Hypothalamus (tissue), 51 donors: Measurements from ENCODE around the gene ITPA.
A peak's percentile ranks its signal among the peaks of the same experiment; 100 is the strongest.

ENCODE experiments used
- DNase-seq, 51 donors: peaks; one replicate each; lab custom pipeline; 2025; lab: John Stamatoyannopoulos, UW

Gene ITPA

DNA sequence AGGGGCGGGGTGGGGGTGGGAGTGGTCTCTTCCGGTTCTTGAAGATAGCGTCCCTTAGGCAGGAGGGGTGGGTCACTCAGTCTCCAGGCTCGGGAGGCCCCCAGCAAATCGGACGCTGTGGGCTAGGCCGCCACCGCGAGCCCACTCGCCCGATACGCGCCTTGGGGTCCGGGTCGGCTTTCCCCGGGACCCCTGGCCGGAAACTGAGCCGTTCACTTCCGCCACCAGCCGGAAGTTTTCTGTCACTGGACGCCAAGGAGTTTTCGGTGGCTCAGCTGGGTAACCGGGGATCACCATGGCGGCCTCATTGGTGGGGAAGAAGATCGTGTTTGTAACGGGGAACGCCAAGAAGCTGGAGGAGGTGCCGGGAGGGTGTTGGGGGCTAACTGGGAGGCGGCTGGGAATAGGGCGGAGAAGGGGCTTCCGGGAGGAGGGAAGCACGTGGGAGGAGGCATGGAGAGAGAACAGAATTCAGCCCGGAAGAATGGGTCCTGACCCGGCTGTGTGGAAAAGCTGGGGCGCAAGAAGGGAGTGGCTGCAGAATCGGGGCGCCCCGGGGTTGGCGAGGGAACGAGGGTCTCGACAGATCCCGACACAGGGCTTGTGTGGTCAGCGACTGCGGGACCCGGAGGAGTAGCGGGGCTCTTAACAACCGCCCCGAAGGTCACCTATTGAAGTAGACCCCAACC lies at the start of gene ITPA:
Gene ITPA, plus strand, starts transcription at position 242 of the 689 bp plus-strand sequence. Its CDS starts 54 bp downstream, at position 296.
- peak in 41 of 51 donors; percentile 13 to 77 (median 40) for DNase-seq

DNA sequence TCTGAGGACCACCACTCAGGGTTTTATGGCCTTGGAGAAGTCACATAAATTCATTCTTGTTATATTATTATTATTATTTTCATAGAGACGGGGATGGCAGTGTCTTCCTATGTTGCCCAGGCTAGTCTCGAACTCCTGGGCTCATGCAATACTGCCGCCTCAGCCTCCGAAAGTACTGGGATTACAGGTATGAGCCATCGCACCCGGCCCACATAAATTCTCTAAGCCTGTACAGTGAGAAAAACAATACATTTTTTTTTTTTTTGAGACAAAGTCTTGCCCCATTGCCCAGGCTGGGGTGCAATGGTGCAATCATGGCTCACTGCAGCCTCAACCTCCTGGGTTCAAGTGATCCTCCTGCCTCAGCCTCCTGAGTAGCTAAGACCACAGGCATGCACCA lies 48.9 kb upstream of the ITPA start:
- DNase-seq: no peak

DNA sequence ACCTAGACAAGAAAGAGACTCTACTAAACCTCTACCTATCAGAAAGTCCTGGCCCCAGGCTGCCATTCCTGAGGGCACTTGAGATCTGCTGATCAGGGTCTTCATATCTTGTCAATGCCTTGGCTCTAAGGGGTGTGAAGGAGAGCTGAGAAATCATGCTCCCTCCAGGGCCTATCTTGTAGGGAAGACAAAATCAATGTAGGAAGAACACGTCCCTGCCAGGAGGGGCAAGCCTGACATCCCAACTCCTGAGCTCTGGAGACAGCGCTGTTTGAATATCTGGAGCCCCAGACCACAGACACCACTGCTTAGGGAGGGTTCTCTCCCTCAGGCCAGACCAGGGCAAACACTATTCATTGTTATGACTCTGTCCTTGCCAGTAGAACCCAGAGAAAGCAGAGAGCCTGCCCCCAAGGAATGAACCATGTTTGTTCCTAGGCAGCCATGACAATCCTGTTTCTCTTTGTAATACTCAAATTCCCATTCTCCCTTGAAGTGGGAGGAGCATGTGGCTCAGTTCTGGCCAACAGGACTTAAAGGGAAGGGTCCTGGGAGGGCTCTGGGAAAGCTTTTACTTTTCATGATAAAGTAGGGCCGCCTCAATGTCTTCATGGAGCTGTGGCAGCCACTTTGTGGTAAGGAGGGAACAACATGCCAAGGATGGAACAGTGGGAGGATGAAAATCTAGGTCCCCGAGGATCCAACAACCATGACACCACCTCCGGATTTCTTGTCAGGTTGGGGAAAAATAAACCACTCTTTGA lies 47.8 kb upstream of the ITPA start:
- DNase-seq: no peak

DNA sequence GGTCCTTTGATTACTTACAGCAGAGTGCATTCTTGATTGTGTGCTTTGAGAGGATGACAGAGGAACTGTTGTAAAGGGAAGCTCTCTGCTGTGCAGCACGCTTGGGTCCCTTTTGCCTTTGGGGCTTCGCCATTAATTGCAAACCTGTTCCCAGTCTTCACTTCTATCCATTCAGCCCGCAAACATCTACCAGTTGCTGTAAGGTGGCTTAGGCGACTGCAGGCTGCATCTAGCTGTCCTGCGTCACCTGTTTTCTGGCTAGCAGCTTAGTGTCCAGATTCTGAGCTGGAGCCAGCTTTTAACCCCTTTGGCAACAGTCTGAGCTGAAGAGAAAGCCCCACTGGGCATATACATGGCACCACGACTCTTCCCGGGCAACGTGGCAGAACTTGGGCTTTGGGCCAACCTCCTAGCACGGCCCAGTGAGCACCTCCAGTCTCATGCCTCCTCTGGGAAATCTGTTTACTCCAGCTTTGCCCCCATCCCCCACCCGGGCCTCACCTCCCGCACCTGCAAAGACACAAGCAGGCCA lies 47.2 kb upstream of the ITPA start:
- peak in 1 of 51 donors; percentile 17 for DNase-seq

DNA sequence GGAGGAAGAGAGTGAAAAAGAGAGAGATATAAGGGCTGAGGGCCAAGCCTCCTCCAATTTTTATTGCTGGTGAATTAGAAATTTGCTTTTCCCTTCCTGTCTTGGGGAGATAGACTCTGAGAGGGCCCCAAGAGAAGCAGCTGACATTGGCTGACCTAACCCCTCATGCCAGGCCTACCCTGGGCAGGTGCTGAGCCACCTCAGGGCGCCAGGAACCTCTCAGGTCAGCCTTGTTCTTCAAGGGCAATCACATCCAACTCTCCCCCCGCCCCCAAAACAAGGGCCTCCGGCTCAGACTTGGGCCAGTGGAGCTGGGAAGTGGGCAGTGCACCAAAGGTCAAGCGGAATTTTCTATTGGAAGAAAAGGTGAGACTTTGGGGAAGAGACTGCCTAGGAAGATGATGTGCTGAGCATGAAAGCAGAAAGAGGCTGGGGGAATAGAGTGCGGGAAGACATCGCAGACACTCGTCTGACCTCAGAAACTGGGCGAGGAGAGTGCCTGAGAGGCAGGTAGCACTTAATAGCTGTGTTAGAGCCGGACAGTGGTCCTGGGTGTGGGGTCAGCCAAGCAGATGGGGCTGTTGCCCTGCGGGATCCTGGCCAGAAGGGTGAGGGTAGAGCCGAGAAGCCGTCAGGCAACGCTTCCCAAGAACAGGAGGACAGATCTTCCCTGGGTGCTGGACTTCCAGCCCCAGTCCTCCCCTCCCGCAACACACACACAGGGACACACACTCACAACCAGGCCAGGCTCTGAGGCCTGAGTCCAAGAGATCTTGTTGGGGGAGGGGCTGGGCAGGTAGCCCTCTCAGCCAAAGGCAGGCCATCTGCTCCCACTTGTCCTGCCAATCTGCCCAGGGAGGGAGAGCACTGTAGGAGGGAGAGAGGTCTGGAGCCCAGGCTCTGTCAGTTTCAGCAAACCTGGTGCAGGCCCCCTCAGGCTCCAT lies 45.9 kb upstream of the ITPA start:
- DNase-seq: no peak

DNA sequence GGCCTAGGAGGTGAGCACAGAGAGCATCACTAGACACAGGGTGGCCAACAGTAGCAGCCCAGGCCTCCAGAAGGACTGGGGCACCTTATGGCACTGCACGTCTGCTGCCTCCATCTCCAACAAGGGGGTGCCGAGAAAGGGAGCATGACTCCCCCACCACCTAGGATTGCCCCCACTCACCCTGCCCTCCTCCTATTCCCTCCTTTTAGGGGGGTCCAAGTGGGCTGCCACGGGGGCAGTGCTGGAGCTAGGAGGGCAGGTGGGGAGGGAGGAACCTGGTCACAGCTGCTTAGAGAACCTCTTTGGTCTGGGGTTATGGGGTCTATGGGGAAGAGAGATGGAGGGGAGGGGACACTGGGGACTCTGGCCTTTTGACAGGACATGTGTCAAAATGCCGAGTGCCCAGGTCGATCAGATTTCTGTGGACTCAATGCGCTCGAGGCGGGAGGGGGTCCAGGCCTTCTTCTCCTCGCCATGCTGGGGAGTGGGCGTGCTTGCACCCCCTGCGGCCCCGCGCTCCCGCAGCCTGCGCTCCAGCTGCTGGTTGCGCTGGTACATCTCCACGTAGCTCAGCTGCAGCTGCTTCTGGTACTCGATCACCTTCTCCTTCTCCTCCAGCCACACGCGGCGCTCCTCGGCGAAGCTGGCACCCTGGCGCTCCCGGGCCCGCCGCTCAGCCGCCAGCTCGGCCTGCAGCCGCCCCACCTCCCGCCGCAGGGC lies 45.1 kb upstream of the ITPA start:
- no peak for DNase-seq

DNA sequence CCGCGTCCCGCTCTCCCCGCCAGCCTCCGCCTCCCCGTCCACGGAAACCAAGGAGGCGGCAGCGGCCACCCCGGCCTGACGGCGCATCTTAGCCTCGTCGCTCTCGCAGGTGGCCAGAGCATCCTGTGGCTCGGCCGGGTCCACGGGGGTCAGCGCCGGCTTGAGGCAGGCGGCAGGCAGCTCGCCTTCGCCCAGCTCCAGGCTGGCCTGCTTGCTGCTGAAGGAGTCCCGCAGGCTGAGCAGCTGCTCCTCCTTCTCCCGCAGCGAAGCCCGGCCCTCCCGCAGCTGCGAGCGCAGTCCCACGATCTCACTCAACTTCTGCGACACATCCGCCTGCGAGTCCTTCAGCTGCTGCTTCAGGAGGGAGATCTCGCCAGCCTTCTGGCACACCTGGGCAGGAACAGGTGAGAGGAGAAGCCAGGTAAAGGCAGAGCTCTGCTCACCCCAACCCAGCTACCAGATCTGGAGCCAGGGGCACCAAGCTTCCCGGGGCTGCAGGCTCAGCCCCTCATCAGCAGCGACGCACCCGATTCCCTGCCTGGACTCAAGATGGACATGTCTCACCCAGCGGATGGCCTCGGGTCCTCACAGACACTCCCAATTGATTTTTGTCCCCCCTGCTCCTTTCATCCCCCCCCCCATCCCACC lies 44.4 kb upstream of the ITPA start:
- no peak for DNase-seq

DNA sequence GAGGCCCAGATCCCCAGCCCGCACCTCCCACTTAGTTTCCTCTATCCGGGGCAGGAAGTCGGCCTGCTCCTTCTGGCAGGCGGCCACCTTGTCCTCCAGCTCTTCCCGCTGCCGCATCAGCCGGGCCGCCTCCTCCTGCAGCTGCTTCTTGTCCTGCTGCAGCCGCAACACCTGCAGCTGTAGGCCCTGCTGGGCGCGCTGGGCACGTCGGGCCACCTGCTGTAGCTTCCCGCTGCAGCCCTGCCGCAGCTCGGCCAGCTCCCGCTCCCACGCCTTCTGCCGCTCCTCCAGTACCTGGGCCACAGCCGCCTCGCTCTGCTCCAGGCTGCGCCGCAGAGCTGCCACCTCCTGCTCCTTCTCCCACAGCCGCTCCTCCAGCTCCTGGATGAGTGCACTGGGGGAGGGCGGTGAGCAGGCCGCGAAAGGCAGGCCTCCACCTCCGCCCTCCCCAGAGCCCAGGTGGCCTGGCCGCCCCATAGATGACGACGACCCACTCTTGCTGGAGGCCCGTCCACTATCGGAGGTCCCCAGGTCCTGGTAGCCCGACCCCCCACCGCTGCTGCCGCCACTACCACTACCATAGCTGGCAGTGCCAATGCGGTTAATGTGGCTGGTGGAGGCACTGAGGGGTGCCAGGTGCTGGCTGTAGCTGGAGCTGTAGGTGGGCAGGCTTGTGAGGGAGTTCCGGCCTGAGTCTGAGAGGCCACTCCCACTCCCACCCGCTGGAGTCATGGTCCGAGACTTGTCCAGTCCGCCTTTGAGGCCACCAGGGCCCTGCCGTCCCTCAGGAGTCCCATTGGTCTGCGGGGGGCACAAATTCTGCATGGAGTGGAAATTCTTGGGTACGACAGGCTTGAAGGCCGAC lies 43.6 kb upstream of the ITPA start:
- peak in 7 of 51 donors; percentile 13 to 40 (median 24) for DNase-seq

DNA sequence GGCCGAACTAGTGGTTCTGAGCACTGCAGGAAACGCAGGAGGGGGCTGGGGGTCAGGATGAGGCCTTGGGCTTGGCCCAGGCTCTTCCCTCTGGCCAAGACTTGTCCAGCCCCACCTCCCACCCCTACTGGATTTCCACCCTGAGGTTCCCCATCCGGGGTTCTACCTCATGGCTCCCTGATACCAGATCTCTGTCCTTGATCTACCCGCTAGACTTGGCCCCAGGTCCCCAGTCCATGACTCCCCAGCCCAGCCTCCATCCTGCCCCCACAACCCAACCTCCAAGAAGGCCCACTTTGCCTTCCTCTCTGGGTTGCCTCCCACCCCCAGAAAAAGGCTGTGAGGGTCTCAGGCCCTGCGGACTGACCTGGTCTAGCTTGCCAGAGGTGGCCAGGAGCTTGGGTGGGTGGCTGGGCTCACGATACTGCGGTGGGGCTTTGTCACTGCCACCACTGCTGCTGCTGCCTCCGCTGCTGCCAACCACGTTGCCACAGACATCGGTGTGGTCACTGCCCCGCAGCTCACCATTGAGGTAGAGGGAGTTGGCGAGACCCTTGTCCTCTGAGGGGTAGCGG lies 42.9 kb upstream of the ITPA start:
- DNase-seq: no peak

DNA sequence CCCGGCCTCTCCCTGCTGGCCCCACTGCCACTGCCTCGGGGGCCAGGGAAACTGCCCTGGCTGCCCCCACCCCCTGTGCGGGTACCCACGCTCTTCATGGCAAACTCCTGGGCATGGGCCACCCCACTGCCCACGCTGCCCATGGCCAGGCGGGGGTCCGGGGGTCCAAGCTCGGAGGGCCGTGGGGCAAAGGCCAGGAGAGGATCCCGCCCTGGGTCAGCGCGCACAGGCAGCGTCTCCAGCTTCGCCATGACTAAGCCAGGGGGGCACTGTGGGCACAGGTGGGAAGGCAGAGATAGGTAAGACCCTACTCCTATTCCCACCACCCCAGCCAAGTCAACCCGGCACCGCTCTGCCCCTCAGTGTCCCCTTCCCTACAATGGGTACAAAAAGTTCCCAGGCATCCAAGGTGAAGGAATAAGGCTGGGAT lies 42.4 kb upstream of the ITPA start:
- no peak for DNase-seq

DNA sequence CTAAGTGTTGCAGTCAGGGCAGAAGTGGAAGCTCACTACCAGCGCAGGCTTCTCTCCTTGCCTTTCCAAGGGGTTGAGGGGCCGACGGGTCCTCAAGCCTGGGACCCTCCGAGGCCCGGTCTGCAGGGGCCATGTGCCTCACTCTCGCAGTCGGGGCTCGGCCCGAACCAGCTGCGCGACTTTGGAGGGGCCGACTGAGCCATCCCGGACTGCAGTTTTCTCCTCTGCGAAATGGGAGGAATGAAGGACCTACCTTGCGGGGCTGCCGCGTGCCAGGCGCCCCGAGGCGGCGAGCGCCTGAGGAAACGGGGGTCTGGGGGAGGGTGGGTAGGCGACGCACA lies 41.6 kb upstream of the ITPA start:
- no peak for DNase-seq

DNA sequence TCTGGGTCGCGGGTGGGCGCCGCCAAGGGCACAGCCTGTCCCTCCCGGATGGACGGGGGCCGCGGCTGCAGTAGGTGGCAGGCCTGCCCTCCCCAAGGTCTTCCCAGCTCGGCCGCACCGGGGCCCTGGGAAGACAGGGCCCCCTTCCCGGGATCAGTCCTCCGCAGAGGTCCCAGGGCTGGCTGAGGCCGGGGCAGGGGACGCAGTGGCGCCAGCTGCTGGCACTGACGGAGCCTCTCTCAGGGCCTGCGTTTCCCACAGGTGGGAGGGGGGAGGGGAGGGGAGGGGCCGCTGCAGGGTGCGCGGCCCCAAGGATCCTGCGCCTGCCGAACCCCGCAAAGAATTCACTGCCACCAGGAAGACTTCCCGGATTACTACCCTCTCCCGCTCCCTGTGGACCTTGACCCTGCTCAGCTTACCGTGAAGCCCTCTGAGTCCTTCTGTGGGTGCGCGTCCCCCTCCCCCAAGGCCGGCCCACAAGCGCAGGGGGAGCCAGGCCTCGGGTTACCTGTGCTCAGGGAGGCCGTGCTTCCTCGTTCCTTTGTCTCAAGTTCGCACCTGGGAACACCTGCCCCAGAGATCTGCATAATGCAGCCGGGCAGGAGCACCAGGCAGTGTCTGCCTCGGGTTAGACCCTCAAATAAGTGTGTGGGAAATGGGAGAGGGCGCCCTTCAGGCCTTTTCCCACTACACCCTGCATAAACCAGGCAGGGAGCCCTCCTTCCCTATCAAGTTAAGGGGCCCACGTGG lies 41.0 kb upstream of the ITPA start:
- no peak for DNase-seq

DNA sequence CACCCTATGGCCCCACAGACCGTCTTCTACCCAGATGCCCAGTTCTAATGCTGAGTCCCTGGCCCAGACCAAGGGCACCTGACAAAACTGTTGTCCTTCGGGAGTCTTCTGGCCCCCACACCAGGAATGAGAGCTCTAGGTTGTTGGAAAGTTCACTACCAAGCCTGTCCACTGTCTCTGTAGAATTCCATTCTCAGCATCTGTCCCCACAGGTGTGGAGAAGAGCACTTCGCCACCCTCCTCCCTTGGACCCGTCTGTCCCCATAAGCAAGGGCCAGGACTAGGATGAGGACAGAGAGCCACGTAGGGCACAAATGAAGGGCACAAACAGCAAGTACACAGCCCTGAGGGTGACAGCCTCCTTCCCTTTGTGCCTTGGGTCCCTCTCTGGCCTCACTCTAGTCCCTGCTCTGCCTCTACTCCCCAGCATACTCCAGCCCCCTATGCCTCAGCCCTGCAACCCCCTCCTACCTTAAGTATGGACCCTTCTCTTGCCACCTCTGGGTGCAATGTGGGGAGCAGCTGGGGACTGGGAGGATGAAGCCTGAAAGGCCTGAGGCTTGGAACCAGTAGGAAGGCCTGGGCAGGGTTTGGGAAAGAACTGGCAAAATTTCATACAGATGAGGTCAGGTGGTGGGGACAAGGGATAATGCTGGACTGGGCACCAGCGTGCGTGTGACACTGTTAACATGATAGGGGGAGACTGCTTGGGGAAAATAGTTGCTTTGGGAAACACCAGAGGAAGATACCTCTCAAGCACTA lies 40.3 kb upstream of the ITPA start:
- no peak for DNase-seq

DNA sequence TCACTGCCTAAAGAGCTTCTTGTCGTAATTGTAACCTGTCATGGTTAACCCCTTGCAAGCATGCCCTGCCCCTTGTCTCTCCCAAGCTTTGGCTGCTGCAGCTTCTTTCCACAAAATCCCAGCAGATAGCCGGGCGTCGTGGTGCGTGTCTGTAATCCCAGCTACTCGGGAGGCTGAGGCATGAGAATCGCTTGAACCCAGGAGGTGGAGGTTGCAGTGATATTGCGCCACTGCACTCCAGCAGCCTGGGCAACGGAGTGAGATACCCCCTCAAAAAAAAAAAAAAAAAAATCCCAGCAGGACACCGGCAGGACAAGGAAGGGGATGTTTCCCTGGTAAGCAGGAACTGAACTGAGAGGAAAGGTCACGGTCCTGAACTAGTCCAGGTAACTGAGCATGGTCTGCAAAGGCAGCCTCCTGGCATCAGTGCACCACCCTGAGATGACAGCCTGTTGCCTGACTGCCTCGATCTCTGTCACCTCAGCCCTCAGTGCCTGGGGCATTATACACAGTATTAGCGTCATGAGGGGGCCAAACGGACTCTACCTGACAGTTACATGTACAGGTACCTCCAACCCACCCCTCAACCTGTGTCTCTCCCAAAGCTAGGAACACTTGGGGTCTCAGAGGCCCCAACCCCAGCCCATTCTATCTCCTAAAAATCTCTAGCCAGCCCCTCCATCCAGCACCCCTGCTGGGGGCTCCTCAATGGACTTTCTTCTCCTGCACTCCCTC lies 37.7 kb upstream of the ITPA start:
- no peak for DNase-seq

DNA sequence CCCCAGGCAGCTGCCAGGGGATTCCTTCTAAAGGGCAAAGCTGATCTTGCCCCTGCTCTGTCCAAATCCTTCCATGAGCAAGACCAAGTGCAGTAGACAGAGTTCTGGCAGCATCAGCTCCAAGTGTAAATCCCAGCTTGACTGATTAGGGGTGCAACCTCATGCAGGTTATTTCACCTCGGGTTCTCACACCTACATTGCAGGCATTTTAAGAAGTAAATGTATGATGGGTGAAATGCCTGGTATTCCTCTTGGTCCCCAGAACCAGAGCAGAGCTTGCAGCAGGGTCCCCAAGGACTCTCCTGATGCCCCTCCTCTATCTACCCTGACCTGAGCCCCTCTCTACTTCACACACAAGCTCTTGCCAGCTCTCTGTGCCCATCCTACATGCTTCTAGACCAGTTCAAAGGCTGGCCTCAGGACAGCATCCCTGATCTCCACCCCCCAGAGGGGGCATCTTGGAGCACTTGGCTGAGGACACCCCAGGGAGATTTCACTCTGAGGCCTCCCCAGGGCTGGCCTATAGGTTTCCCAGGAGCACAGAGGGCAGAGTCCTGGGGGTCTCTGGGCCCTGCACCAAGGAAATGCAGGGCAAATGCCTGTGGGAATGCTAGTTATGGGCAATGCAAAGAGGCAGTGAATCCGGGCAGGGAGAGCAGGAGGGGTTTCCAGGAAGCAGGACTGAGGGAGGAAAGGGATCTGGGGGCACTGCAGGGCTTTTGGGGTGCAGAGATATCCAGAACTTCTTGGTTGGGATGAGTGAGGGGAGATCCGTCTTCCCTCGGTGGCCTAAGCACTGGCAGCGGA lies 37.0 kb upstream of the ITPA start:
- DNase-seq: no peak
